Keratinocyte (primary cell): ENCODE measurements around the gene SUN5.

ENCODE experiments used
- EZH2 ChIP-seq: IDR thresholded peaks from one replicate; pipeline ENCODE4 v1.6.1; 2012; ENCODE audit warnings: inconsistent platforms, mild to moderate bottlenecking, low read length, moderate library complexity
- TF ChIP-seq, protein P1 (sequence below), 3 experiments: IDR thresholded peaks in 1 of 3; conservative IDR thresholded peaks in 1 of 3; optimal IDR thresholded peaks in 1 of 3; 2 replicates in 2 of 3; 3 replicates in 1 of 3; pipeline versions ENCODE3 to v1.5.1; 2011; ENCODE audit warnings: low read length in 3 of 3, mild to moderate bottlenecking in 3 of 3, moderate library complexity in 2 of 3, control low read depth in 1 of 3, inconsistent platforms in 1 of 3; ENCODE audit not compliant: insufficient read depth in 2 of 3; ENCODE audit errors: extremely low read depth in 1 of 3

DNA sequence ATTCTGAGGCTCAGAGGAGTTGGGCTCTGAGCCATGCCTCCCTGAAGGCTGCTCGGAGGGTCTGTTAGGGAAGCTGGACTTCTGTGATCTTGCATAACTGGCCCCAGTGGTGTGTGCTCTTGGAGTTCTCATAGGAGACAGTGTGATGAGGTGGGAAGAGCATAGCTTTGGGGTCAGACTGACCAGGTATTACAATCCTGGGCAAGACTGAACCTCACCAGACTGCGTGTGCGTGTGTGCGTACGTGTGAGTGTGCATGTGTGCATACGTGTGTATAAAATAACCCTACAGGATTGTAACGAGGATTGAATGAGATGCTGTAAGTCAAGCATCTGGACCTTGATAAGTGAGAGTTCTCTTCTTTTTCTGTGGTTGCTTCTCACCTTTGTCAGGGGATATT lies 13.3 kb upstream of the SUN5 start:
- TF ChIP-seq, protein P1, sequence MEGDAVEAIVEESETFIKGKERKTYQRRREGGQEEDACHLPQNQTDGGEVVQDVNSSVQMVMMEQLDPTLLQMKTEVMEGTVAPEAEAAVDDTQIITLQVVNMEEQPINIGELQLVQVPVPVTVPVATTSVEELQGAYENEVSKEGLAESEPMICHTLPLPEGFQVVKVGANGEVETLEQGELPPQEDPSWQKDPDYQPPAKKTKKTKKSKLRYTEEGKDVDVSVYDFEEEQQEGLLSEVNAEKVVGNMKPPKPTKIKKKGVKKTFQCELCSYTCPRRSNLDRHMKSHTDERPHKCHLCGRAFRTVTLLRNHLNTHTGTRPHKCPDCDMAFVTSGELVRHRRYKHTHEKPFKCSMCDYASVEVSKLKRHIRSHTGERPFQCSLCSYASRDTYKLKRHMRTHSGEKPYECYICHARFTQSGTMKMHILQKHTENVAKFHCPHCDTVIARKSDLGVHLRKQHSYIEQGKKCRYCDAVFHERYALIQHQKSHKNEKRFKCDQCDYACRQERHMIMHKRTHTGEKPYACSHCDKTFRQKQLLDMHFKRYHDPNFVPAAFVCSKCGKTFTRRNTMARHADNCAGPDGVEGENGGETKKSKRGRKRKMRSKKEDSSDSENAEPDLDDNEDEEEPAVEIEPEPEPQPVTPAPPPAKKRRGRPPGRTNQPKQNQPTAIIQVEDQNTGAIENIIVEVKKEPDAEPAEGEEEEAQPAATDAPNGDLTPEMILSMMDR (optimal IDR thresholded peaks at IDR 0.05 in 1 of 3, IDR thresholded peaks at IDR 0.05 in 1 of 3, conservative IDR thresholded peaks at IDR 0.05 in 1 of 3; ENCODE audit: extremely low read depth in 1 of 3, insufficient read depth in 2 of 3, low read length in 3 of 3): no peak
- no peak for TF ChIP-seq EZH2
